ENCODE data around the gene NNT.
A peak's percentile ranks its signal among the peaks of the same experiment; 100 is the strongest.

NNT gene

GRCh38 chr5:43601454-43602260, 1.3 kb upstream of the NNT start:
- peak; percentile 69 for DNase-seq (ENCODE audit: low read depth)
- TF ChIP-seq CTCF (IDR thresholded peaks at IDR 0.05; ENCODE audit: insufficient read depth, low read depth, low read length, missing control alignments), result no peak
- peak overlapping the region; percentile 96 for H3K4me3 ChIP-seq (ENCODE audit: low read depth, low read length)

- DNase-seq (ENCODE audit: low read depth), result peak; percentile 85
- no peak for TF ChIP-seq CTCF (IDR thresholded peaks at IDR 0.05; ENCODE audit: insufficient read depth, low read depth, low read length, missing control alignments)
- H3K4me3 ChIP-seq (ENCODE audit: low read depth, low read length), result peak overlapping the region; percentile 96
These were observed 601 bp downstream of the NNT start for GRCh38 chr5:43603344-43604217.

GRCh38 chr5:43604699-43605098, 1.7 kb downstream of the NNT start:
- TF ChIP-seq CTCF (IDR thresholded peaks at IDR 0.05; ENCODE audit: insufficient read depth, low read depth, low read length, missing control alignments), result no peak
- H3K4me3 ChIP-seq (ENCODE audit: low read depth, low read length), result no peak overlapping the region
- DNase-seq (ENCODE audit: low read depth), result no peak

- no peak overlapping the region for H3K4me3 ChIP-seq (ENCODE audit: low read depth, low read length)
- no peak for DNase-seq (ENCODE audit: low read depth)
- TF ChIP-seq CTCF (IDR thresholded peaks at IDR 0.05; ENCODE audit: insufficient read depth, low read depth, low read length, missing control alignments), result no peak
These were observed 3.4 kb downstream of the NNT start for GRCh38 chr5:43606351-43606750.

- DNase-seq (ENCODE audit: low read depth), result no peak
- no peak for TF ChIP-seq CTCF (IDR thresholded peaks at IDR 0.05; ENCODE audit: insufficient read depth, low read depth, low read length, missing control alignments)
These were observed 5.4 kb downstream of the NNT start for GRCh38 chr5:43608406-43608805.

GRCh38 chr5:43609752-43610151, 6.8 kb downstream of the NNT start:
- TF ChIP-seq CTCF (IDR thresholded peaks at IDR 0.05; ENCODE audit: insufficient read depth, low read depth, low read length, missing control alignments), result peak; percentile 43
- peak; percentile 58 for DNase-seq (ENCODE audit: low read depth)
- no peak overlapping the region for H3K4me3 ChIP-seq (ENCODE audit: low read depth, low read length)

More at GRCh38 chr5:43608406-43608805, 5.4 kb downstream of the NNT start:
- no peak overlapping the region for H3K4me3 ChIP-seq (ENCODE audit: low read depth, low read length)

Data from GM12865 (cell line).